Upper lobe of left lung (tissue), 6 donors: Measurements from ENCODE around the gene EEF1AKMT3. TPM values are rescaled to one million over a fixed set of nuclear protein-coding genes. Genes with fewer than 3 reads are reported as not detected.

ENCODE experiments used
- ATAC-seq, 2 donors: fragments of 200-7000 bp; cut with Tn5 transposase; one replicate each; pipeline ENCODE4 v1.9.1; 2022; ENCODE audit warnings: mild to moderate bottlenecking in 2 of 2, moderate library complexity in 2 of 2; ENCODE audit not compliant: low FRiP score in 2 of 2
- DNase-seq, 2 donors: peaks; one replicate each; pipeline ENCODE4 v3.0.0-alpha.2; 2019 to 2020
- H3K27ac ChIP-seq, 4 donors: fragments of 200-600 bp; sonication (generic); one replicate each; pipeline ENCODE4 v1.5.1; 2016 to 2019
- H3K27me3 ChIP-seq, 4 donors: fragments of 200-600 bp; sonication (generic); one replicate each; pipeline ENCODE4 v1.5.1; 2017 to 2019
- H3K36me3 ChIP-seq, 4 donors: fragments of 200-600 bp; sonication (generic); one replicate each; pipeline ENCODE4 v1.5.1; 2016 to 2019
- H3K4me1 ChIP-seq, 4 donors: fragments of 200-600 bp; sonication (generic); one replicate each; pipeline ENCODE4 v1.5.1; 2018 to 2019
- H3K4me3 ChIP-seq, 4 donors: fragments of 200-600 bp; sonication (generic); one replicate each; pipeline ENCODE4 v1.5.1; 2017 to 2019; ENCODE audit warnings: mild to moderate bottlenecking in 2 of 4, moderate library complexity in 1 of 4
- H3K9me3 ChIP-seq, 4 donors: fragments of 200-600 bp; sonication (generic); one replicate each; pipeline ENCODE4 v1.5.1; 2018 to 2019
- EP300 ChIP-seq, 4 donors: sonication (generic); formaldehyde crosslinking; IDR thresholded peaks; one replicate each; pipeline ENCODE4 v1.5.1; 2017; ENCODE audit warnings: antibody characterized with exemption in 4 of 4, control low read depth in 2 of 4
- POLR2A ChIP-seq, 4 donors: fragments of 450-650 bp; IDR thresholded peaks; one replicate each; pipeline ENCODE4 v1.5.1; 2016 to 2017; ENCODE audit warnings: antibody characterized with exemption in 4 of 4, mild to moderate bottlenecking in 2 of 4
- POLR2AphosphoS5 ChIP-seq, 2 donors: sonication (generic); formaldehyde crosslinking; IDR thresholded peaks; one replicate each; pipeline ENCODE4 v1.5.1; 2017; ENCODE audit warnings: antibody characterized with exemption in 2 of 2
- WGBS, 2 donors: methylation state at CpG; one replicate each; pipeline ENCODE4 v1.1.5; 2017 to 2018; 5-methylcytosine and 5-hydroxymethylcytosine counted together
- total RNA-seq, 6 donors: library from RNA; depleted of rRNA in 4 of 6; stranded (reverse); fragments of >200 nt in 4 of 6; gene quantifications; one replicate each; pipeline versions ENCODE4 v1.1.0 to v1.2.1, GENCODE V29; 2016 to 2021
- TF ChIP-seq, protein P1 (sequence below), 6 experiments: fragments of 450-650 bp in 4 of 6; fragments of 200-600 bp in 2 of 6; sonication (generic) in 2 of 6; IDR thresholded peaks; one replicate each; pipeline ENCODE4 v1.5.1; 2016 to 2019; ENCODE audit warnings: antibody characterized with exemption in 6 of 6
- donor health status: DM: no; HTN: no; CAD: no; lungs with moderate emphysema.
- donor health status: DM: no; HTN: yes; CAD: no; lungs with severe emphysema.

The EEF1AKMT3 gene
- total RNA-seq, 6 donors from 2014 or later = 4.2 to 18.3 (median 6.4) TPM

DNA sequence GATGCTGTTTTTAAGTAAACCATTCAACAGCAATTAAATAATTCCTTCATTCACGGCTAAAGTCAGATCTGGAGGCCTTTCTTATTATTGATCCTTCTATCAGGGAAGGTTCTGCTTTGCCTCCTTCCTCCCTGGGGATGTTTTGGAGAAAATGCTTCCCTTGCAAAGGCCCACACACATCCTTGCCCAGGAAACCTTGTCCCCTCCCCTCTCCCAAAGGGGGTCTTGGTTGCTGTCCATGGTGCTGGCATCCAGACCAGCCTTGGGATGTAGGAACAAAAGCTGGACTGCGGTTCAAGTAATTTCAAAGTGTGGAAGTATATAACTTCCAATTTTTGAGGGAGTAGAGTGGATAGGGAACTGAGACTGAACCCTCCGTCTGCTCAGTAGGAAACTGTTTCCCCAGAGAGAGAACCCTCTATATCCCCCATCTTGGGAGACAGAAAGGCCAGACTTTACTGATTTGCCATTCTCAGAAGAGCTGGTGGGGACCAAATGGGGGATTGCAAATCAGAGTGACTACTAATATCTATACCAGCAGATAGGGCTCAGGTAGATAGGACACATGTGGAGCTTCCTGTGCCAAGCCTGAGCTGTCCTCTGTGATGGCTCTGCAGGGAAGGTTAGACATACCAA lies 11.9 kb upstream of the EEF1AKMT3 start:
- peaks cover 0 to 16% (median 12%) of the 10 kb centered on the region in 4 donors for H3K36me3 ChIP-seq
- 93 to 95% methylated on average over 3 of the region's 3 CpGs for WGBS, 2 donors
- ATAC-seq = no peak

DNA sequence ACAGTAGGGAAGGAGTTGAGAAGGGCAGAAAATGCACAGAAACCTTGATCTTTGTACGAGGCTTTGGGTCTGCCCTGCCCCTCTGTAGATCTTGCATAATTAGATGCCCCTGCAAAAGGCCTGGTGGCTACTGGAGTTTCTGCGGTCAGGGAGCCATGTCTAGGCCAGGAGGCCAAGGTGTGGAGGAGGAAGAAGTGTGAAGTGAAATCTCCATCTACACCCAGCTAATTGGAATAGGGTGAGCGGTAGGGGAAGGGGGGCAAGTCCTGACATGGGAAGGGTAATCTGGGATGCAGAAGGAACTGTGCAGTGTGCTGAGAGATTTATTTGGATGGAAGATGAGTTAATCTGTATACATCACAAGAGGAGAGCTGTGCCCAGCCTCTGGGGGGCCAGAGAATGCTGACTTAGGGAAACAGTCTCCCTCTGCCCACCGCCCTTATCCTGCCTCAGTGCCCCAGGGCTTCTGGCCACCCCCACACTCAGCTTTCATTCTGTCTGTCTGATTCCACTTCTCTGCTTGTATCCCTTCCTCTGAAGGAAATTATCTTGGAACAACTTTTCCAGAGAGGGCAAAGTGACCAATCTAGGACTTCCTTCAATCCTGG lies 10.9 kb upstream of the EEF1AKMT3 start:
- no peak for TF ChIP-seq POLR2A (IDR thresholded peaks at IDR 0.05)
- TF ChIP-seq, protein P1, sequence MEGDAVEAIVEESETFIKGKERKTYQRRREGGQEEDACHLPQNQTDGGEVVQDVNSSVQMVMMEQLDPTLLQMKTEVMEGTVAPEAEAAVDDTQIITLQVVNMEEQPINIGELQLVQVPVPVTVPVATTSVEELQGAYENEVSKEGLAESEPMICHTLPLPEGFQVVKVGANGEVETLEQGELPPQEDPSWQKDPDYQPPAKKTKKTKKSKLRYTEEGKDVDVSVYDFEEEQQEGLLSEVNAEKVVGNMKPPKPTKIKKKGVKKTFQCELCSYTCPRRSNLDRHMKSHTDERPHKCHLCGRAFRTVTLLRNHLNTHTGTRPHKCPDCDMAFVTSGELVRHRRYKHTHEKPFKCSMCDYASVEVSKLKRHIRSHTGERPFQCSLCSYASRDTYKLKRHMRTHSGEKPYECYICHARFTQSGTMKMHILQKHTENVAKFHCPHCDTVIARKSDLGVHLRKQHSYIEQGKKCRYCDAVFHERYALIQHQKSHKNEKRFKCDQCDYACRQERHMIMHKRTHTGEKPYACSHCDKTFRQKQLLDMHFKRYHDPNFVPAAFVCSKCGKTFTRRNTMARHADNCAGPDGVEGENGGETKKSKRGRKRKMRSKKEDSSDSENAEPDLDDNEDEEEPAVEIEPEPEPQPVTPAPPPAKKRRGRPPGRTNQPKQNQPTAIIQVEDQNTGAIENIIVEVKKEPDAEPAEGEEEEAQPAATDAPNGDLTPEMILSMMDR (IDR thresholded peaks at IDR 0.05) = no peak
- peaks cover 0 to 24% (median 16%) of the 10 kb centered on the region in 4 donors for H3K27me3 ChIP-seq
- DNase-seq = no peak
- H3K4me3 ChIP-seq = no peak overlapping the region
- no peak for ATAC-seq
- 94 to 100% methylated on average over 4 of the region's 4 CpGs for WGBS, 2 donors
- H3K36me3 ChIP-seq = peaks cover 0 to 16% (median 12%) of the 10 kb centered on the region in 4 donors
- no peaks in the 10 kb centered on the region for H3K9me3 ChIP-seq
- peaks cover 22 to 31% (median 29%) of the 10 kb centered on the region in 4 donors for H3K4me1 ChIP-seq
- no peak overlapping the region for H3K27ac ChIP-seq

More for the DNA sequence above, 11.9 kb upstream of the EEF1AKMT3 start:
- no peaks in the 10 kb centered on the region for H3K9me3 ChIP-seq
- TF ChIP-seq POLR2A (IDR thresholded peaks at IDR 0.05) = no peak
- TF ChIP-seq EP300 (IDR thresholded peaks at IDR 0.05) = no peak
- TF ChIP-seq, protein P1 (IDR thresholded peaks at IDR 0.05) = no peak
- no peak for TF ChIP-seq POLR2AphosphoS5 (IDR thresholded peaks at IDR 0.05)
- H3K4me3 ChIP-seq = no peak overlapping the region
- peaks cover 17 to 29% (median 26%) of the 10 kb centered on the region in 4 donors for H3K4me1 ChIP-seq
- DNase-seq = no peak
- H3K27me3 ChIP-seq = peaks cover 0 to 18% (median 10%) of the 10 kb centered on the region in 4 donors
- no peak overlapping the region for H3K27ac ChIP-seq

- peaks cover 0 to 24% (median 19%) of the 10 kb centered on the region in 4 donors for H3K27me3 ChIP-seq
- ATAC-seq = no peak
- peaks cover 0 to 16% (median 12%) of the 10 kb centered on the region in 4 donors for H3K36me3 ChIP-seq
- no peak for DNase-seq
- WGBS, 2 donors = 87 to 92% methylated on average over 2 of the region's 2 CpGs
- H3K9me3 ChIP-seq = no peaks in the 10 kb centered on the region
- TF ChIP-seq POLR2A (IDR thresholded peaks at IDR 0.05) (no peak), POLR2AphosphoS5 (IDR thresholded peaks at IDR 0.05) (no peak), EP300 (IDR thresholded peaks at IDR 0.05) (no peak)
- TF ChIP-seq, protein P1 (IDR thresholded peaks at IDR 0.05) = no peak
- no peak overlapping the region for H3K27ac ChIP-seq
- no peak overlapping the region for H3K4me3 ChIP-seq
- H3K4me1 ChIP-seq = peaks cover 26 to 34% (median 31%) of the 10 kb centered on the region in 4 donors
Measured at GRCh38 chr12:57762463-57762862, 10.0 kb upstream of the EEF1AKMT3 start.

GRCh38 chr12:57763881-57764661 lies 8.3 kb upstream of the EEF1AKMT3 start:
- Histone ChIP-seq H3K4me1 (peaks cover 26 to 34% (median 31%) of the 10 kb centered on the region in 4 donors), H3K27me3 (peaks cover 0 to 24% (median 19%) of the 10 kb centered on the region in 4 donors), H3K36me3 (peaks cover 0 to 8% (median 3%) of the 10 kb centered on the region in 4 donors), H3K27ac (no peak overlapping the region), H3K4me3 (peak overlapping the region in 3 of 4 donors; percentile 42 to 56 (median 51)), H3K9me3 (no peaks in the 10 kb centered on the region)
- WGBS, 2 donors = 65 to 80% methylated on average over 6 of the region's 6 CpGs
- ATAC-seq (no peak), DNase-seq (no peak)
- TF ChIP-seq POLR2AphosphoS5 (IDR thresholded peaks at IDR 0.05) = no peak
- no peak for TF ChIP-seq EP300 (IDR thresholded peaks at IDR 0.05)
- no peak for TF ChIP-seq POLR2A (IDR thresholded peaks at IDR 0.05)
- TF ChIP-seq, protein P1 (IDR thresholded peaks at IDR 0.05) = no peak
